Hepatocyte (in vitro differentiated cells): ENCODE data around the gene JAKMIP3.

ENCODE experiments used
- CTCF ChIP-seq: fragments of 200-600 bp; sonication (generic); IDR thresholded peaks from 2 replicates; pipeline ENCODE4 v1.5.1; 2016; ENCODE audit warnings: antibody characterized with exemption, mild to moderate bottlenecking; ENCODE audit not compliant: poor library complexity
- EZH2 ChIP-seq: fragments of 200-600 bp; sonication (generic); IDR thresholded peaks from 2 replicates; pipeline ENCODE4 v1.6.1; 2016; ENCODE audit warnings: antibody characterized with exemption, mild to moderate bottlenecking, borderline replicate concordance
- EZH2phosphoT487 ChIP-seq: fragments of 200-600 bp; sonication (generic); IDR thresholded peaks from one replicate; pipeline ENCODE4 v1.6.1; 2018; ENCODE audit warnings: antibody characterized with exemption, mild to moderate bottlenecking, low read depth, moderate library complexity; ENCODE audit not compliant: unreplicated experiment, severe bottlenecking

GRCh38 chr10:132016514-132016913 lies 49.2 kb upstream of the JAKMIP3 start:
- TF ChIP-seq EZH2phosphoT487 = no peak
- TF ChIP-seq CTCF = no peak
- no peak for TF ChIP-seq EZH2
